ENCODE measurements around the gene SPG7.
A peak's percentile ranks its signal among the peaks of the same experiment; 100 is the strongest.
"Not testable (repeated sequence)": the region's sequence is repeated elsewhere in the genome, so short reads cannot be mapped to it uniquely, and the experiment has no call there.

The SPG7 gene

DNA sequence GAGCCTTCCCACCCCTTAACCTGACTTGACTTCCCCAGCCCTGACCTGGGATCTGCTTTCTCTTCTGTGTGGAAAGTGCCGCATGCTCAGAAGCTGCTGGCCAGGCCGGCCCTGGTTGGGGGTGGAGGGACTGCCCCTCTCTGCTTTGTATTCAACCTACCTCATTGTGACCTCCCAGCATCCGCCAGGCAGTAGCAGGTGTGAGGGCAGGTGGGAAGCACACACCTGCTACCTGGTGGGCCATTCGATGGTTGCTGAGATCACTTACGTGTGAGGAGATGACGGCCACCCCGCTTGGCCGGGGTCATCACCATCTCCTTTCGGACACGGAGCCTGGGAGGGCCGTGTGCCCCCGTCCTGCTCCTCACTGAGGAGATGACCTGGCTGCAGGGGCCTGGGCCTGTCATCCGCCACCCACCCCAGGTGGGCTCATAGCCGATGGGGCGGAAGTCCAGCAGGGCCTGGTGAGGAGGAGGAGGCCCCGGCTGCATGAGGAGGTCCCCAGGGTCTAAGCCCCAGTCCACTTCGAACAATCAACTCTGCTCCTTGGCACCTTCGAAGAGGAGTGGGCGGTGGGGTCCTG, 74.5 kb downstream of the SPG7 start:
- DNase-seq: no peak

DNA sequence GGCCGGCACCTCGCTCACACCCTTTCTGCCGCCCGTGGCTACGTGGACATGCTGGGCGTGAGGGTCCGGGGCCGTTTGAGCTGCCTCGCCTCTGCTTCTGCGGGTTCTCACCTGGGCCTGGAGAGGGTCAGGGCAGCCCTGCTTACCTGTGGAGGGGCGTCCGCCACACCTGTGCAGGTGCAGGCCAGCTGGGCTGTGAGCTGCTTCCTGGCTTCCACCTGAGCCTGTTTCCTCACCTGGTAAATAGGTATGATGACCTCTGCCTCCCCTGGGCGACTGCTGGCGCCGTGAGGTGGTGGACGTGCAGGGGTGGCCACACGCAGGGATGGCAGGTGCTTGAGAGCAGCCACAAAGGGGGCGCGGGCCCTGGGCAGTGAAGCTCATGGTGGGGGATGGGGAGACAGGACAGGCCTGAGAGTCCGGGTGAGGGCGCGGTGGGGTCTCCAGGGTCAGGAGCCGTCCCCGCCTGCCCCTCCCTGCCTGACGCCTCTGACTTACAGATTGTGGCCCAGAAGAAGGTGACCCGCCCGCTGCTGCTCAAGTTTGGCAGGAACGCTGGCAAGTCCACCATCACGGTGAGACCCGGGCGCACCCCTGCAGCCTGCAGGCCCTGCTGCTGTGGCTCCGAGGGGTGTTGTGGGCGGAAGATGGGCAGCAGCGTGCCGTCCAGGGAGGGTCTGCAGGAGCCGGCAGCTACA, 75.1 kb downstream of the SPG7 start:
- no peak for DNase-seq

DNA sequence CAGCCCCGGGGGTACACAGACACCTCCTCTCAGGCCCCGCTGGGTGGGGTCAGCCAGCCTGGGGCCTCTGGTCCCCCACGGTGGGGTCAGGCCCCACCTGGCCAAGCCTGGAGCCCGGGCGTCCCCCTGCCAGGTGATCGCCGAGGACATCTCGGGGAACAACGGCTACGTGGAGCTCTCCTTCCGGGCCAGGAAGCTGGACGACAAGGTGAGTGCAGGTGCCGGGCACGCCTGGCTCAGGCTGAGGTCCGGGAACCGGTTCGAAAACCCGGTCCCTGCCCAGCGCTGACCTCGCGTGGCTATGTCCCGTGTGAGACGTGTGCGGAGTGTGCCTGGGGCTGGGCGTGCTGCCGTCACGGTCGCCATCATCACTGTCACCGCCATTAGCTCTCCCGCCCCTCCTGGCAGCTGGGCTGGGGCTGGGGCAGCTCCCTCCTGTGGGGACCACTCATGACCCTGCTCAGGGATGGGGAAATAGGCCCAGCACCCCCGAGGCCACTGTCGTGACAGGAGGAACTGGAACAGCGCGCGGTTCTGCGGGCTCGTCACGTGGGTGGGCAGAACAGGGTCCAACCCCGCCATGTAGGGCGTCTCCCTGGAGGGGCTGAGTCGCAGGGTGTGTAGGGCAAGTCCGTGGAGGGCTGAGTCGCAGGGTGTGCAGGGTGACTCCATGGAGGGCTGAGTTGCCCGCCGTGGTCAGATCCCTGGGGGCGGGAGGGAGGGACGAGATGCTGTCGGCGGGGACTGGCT, 75.9 kb downstream of the SPG7 start:
- DNase-seq: no peak

DNA sequence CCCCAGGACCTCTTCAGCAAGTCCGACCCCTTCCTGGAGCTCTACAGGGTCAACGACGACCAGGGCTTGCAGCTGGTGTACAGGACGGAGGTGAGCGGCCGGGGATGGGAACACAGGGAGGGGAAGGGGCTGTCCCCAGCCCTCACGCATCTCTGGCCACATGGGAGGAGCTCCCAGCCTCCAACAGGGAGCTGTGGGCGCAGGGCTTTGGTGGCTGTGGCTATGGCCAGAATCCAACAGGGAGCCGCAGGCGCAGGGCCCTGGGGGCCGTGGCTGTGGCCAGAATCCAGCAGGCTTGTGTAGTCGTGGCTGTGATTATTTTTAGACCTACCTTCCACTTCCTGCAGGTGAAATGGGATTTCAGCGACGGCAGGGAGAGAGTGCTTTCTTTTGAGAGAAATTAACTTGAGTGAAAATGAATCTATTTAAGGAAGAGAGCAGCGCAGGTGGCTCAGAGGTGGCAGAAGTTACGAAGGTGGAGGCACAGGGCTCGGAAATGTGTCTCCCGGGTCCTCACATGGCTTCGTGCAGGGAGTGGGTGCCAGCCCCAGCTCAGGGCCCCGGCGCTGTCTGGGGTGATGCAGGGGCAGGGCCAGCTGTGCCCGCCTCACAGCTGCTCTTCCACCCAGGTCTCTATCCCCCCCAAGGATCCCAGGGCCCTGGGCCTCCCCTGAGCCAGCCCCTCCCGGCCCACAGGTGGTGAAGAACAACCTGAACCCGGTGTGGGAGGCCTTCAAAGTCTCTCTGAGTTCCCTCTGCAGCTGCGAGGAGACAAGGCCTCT, 76.8 kb downstream of the SPG7 start:
- DNase-seq: no peak

DNA sequence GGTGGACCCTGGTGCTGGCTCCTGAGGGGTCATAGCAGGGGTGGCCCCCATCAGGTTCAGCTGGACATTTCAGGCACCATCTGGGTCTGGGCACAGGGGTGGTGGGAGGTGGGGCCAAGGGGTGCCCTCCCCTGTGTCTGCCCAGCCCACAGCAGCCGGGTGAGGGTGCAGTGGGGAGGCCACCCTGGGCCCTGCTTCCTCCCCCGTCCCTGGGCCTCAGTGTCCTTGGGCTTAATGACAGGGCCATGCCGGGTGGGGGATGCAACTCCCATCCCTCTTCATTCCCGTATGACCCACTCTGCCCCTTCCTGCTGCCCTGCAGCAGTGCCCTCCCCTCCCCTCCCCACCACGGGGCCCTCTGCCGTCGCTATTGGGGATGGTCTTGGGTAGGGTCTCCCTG, 78.0 kb downstream of the SPG7 start:
- DNase-seq: no peak

DNA sequence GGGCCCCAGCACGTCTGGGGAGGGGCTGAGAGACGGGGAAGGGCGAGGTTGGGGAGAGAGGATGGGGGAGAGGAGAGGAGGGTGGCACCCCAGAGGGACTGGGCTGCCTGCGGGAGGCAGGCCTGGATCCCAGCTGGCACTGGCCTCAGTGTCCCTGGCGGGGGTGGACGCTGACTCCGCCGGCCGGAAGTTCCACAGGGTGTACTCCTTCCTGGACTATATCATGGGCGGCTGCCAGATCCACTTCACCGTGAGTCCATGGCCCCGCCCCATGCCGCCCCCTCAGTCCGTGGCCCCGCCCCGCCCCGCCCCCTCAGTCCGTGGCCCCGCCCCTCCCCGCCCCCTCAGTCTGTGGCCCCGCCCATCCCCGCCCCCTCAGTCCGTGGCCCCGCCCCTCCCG, 78.7 kb downstream of the SPG7 start:
- no peak for DNase-seq

DNA sequence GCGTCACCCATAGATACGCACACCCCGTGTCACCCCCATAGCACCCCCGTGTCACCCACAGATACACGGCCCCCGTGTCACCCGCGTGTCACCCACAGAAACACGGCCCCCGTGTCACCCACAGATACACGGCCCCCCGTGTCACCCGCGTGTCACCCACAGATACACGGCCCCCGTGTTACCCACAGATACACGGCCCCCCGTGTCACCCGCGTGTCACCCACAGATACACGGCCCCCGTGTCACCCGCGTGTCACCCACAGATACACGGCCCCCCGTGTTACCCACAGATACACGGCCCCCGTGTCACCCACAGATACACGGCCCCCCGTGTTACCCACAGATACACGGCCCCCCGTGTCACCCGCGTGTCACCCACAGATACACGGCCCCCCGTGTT, 79.5 kb downstream of the SPG7 start:
- DNase-seq: not testable (repeated sequence)

DNA sequence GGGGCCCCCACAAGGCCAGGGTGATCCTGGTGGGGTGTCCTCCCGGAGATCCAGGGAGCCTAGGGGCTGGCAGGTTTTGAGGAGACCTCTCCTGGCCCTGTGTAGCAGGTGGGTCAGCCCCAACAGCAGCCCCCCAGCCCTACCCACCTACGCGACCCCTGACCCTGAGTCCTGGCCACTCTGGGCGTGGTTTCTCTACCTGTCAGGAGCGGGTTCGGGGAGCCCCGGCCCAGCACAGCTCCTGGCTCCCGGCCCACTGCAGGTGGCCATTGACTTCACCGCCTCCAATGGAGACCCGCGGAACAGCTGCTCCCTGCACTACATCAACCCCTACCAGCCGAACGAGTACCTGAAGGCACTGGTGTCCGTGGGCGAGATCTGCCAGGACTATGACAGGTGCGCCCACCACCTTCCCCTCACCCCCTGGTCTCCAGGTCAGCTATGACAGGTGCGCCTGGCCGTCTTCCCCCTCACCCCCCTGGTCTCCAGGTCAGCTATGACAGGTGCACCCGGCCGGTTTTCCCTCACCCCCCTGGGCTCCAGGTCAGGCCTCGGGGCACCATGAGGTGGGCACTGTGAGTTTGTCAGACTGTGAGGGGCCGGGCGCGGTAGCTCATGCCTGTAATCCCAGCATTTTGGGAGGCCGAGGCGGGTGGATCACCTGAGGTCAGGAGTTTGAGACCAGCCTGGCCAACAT, 80.4 kb downstream of the SPG7 start:
- DNase-seq: no peak

DNA sequence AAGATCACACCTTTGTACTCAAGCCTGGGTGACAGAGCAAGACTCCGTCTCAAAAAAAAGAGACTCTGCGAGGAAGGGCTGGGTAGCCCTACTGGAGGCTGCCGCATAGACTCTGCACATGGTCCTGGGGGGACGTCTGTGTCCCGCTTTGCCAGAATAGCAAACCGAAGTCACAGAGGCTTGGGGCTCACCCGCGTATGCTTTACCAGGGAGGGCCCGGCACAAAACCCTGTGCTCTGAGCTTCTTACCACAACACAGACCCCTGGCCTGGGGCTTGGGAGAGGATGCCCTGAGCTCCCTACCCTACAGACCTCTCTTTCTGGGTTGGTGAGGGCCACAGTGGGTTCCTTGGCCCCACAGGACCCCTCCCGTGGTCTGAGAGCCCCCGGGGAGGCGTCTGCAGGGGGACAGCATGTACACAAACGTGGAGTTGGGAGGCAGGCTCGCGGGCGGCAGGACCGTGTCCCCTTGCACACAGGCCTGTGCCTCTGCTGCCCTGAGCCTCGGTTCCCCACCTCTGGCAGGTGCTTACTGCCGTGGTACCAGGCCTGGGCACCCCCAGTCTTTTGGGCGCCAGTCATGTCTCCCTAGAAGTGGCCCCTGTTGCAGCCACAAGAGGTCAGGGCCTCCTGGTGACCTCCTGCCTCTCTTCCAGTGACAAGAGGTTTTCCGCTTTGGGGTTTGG, 81.2 kb downstream of the SPG7 start:
- DNase-seq: no peak

DNA sequence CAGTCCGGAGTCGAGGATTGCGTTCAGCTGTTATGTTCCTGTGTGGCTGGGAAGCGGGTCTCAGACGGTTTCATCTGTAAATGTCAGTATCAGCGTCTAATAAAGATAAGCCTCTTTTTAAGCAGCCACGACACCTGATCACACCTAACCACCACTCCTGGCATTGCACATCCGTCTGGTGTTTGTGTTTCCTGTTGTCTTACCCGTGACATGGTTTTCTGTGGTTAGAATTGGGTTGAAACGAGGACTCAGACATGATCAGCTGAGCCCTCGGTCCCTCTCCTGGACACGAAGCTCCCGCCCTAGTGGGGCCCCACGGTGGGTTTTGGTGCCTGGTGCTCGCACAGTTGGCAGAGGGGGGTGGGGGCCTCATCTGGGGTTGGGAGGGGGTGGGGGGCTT, 85.6 kb downstream of the SPG7 start:
- DNase-seq: peak; percentile 67

DNA sequence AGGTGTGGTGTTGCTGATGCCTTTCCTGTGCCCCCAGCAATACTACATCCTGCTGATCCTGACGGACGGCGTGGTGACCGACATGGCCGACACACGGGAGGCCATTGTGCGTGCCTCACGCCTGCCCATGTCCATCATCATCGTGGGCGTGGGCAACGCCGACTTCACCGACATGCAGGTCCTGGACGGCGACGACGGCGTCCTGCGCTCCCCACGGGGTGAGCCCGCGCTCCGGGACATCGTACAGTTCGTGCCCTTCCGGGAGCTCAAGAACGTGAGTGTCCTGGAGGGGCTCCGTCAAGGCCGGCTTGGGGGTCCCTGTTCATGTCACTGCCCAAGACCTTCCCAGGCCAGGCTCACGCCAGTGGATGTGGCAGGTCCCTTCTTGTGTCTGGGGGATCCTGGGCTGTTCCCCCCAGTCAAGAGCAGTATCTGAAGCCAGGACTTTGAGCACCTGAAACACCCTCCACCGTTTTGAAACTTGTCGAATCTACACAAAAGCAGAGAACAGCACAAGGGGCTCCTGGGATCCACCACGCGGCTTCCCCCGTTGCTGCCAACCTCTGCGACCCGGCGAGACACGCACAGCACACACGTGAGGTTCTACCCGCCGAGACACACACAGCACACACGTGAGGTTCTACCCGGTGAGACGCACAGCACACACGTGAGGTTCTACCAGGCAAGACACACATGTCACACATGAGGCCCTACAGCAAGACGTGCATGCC, 87.3 kb downstream of the SPG7 start:
- no peak for DNase-seq

DNA sequence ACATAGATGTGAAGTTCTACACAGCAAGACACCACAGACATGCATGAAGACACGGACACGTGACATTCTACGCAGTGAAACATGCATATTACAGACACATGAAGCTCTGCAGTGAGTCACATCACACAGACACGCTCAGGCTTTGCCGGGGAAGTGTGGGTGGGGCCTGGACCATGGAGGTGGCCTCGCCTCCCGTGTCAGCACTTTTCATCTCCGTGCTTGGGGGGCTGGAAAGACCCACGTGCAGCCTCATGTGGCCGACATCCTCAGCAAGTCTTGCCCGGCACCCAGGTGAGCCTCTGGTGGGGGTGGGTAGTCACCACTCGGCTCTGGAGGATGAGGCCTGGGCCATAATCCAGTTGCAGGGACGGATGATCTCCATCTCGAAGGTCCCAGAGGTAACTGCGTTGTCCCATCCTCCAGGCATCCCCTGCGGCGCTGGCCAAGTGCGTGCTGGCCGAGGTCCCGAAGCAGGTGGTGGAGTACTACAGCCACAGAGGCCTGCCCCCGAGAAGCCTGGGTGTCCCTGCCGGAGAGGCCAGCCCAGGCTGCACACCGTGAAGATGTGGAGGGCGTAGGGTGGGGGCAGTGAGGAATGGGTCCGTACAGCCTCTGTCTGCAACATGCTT, 88.0 kb downstream of the SPG7 start:
- no peak for DNase-seq

DNA sequence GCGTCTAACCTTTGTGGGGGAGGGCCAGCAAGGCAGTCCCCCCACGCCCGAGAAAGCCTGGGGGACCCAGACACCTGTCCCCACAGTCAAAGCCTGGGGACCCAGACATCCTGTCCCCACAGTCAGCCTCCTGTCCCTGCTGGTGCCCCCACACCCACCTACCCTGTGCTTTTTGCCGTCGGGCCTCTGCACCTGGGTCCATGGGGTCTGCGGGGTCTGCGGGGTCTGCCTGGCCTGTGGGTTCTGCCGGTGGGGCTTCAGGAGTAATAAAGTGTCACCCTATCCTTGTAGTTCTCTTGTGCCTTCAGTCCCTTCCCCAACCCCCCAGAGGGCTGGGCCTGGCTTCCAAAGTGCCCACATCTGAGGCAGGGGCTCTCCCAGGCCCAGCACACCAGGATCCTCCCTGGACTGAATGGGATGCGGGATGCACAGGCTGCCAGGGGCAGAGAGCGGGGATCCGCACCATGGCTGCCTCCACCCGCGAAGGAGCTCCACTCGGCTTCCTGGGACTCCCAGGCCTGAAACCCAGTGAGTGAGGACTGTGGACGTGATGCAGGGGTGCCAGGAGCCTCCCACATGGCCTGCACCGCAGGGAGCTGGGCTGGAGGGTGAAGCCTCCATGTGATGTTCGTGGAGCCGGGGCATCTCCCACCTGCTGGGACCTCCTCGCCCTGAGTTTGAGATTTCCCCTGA, 88.9 kb downstream of the SPG7 start:
- DNase-seq: no peak

DNA sequence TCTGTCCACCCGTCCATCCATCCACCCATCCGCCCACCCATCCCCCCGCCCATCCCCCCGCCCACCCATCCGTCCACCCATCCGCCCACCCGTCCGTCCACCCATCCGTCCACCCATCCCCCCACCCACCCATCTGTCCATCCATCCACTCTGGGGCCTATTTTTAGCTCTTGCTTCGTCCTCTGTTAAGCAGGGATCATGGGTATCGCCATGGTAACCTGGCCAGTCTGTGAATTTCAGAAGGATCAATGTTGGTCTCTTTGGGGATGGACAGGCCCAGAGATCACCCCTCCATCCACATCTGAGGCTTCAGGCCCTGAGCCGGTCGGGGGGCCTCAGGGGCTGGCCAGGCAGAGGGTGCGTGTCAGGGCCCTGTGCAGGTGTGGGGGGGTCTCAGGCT, 90.0 kb downstream of the SPG7 start:
- no peak for DNase-seq

DNA sequence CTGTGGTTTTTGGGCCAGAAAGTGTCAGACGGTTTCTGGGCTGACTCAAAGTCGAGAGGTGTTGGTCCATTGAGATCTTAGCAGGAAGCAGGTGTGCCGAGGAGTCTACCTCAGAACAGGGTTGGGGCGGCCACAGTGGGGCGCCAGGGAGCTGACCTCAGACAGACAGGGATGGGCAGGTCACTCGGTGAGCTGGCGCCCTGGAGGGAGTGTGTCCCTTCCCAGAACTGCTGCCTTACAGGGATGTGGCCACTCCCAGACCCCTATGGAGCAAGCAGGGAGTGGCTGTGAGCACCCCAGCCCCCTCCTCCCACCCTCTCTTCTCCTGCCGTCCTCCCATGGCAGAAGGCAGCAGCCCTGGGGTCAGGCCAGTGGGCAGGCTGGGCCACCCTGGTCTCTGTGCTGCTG, 91.3 kb downstream of the SPG7 start:
- peak; percentile 59 for DNase-seq

DNA sequence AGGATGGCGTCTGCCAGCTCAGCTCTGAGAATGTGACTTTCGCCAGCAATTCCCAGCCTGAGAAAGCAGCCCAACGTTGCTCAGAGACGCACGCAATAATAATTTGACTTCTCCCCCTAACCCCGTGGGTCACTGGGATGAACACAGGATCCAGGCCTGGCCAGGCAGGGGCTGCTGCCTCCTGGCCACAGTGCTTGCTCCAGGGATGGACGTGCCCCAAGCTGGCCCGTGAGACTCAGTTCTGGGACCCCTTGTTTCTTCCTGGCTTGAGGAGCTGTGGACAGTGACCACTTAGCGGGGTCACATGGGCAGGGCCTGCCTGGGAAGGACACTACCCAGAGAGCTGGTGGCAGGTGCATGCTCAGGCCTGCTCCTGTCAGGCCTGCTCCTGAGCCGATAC, 91.7 kb downstream of the SPG7 start:
- DNase-seq: no peak

DNA sequence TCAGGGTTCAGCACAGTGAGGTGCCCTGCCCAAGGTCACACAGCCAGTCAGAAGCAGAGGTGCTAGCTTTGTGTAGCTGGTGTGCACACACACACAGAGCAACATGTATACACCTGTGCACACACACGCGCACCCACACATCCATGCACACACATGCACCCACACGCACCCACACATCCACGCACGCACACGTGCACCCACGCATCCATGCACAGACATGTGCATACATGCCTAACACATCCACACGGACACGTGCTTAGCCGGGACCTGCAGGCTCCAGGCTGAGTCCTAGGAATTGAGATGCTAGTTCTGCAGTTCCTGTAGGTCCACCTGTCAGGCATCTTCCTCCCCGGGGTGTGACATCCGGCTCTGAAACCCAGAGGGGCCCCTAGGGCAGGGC, 92.2 kb downstream of the SPG7 start:
- no peak for DNase-seq

DNA sequence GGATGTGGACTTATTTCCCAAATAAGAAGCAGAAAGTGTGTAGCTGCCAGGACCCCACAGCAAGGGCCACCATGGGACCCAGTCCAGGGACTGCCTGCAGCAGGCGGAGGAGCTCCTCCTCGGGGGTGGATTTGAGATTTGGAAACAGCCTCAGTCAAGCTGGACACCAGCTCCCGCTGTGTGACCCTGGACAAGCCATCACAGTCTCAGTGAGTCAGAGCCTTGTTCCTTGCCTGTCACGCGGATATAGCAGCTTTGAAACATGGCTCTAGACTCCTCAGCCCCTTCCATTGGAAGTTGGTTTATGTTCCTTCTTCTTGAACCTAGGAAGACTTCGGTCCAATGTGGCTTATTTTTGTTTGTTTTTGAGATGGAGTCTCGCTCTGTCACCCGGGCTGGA, 92.8 kb downstream of the SPG7 start:
- DNase-seq: no peak

DNA sequence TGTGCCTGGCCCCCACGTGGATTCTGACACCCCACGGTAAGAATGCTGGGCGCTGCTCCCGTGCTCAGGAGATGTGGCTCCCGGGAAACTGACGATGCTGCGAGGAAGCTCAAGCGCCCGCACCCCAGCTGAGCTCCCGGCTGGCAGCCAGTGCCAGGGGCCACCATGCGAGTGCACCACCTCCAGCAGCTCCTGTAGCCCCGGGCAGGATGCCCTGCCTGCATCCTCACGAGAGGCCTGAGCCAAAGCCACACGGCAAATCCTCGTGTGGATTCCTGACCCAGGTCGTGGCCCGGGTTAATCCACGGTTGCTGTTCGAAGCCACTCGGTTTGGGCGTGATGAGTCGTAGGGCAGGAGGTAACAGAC, 93.7 kb downstream of the SPG7 start:
- DNase-seq: no peak

DNA sequence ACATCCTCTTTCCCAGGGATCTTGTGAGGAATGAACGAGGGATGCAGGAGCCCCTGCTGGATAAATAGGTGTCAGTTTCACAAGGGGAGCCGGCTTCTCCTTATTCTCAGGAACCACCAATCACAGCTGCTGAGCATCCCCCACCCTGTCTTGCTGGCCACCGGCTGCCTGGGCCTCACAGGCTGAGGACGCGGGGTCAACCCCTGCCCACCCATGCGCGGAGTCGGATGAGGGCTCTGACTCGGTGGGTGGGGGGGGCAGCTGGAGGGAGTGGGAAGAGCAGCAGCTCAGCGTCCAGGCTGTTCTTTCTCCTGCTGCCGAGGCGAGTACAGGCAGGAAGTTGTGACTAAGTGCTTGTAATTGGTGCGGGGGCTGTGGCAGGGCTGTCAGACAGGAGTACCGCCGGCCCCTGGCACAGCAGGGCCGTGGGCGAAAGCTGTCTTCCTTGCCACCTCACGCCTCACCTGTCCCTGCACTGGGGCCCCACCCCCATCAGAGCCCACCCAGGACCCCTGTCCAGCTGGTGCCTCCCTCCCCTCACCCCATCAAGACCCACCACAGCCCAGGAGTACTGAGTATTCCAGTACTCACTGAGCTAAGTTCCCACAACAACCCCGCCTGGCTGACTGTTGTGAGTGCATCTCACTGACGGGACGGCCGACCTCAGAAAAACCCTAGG, 94.2 kb downstream of the SPG7 start:
- peak; percentile 67 for DNase-seq
